HG02852 (cell line): ENCODE measurements around the gene JAZF1.

Experiments
- ATAC-seq: cut with Tn5 transposase; IDR thresholded peaks from one replicate; pipeline ENCODE4 v1.9.1; 2021; ENCODE audit warnings: mild to moderate bottlenecking, moderate library complexity; ENCODE audit not compliant: unreplicated experiment

Gene JAZF1

GRCh38 chr7:28078036-28078901, 102.3 kb downstream of the JAZF1 start:
- no peak for ATAC-seq

GRCh38 chr7:28077616-28078015, 103.0 kb downstream of the JAZF1 start:
- ATAC-seq = no peak

- no peak for ATAC-seq
Observed at GRCh38 chr7:28076423-28077200, 104.0 kb downstream of the JAZF1 start.

GRCh38 chr7:28075674-28076358, 104.8 kb downstream of the JAZF1 start:
- no peak for ATAC-seq

- ATAC-seq = no peak
Observed at GRCh38 chr7:28072876-28073514, 107.6 kb downstream of the JAZF1 start.

- ATAC-seq = no peak
Observed at GRCh38 chr7:28071570-28071969, 109.0 kb downstream of the JAZF1 start.

- no peak for ATAC-seq
Observed at GRCh38 chr7:28070297-28071055, 110.1 kb downstream of the JAZF1 start.

GRCh38 chr7:28069807-28070206, 110.8 kb downstream of the JAZF1 start:
- ATAC-seq = no peak

- no peak for ATAC-seq
Observed at GRCh38 chr7:28069388-28069787, 111.2 kb downstream of the JAZF1 start.

- no peak for ATAC-seq
Observed at GRCh38 chr7:28068811-28069216, 111.8 kb downstream of the JAZF1 start.

GRCh38 chr7:28067171-28067570, 113.4 kb downstream of the JAZF1 start:
- ATAC-seq = no peak

GRCh38 chr7:28065721-28066285, 114.8 kb downstream of the JAZF1 start:
- ATAC-seq = no peak

- ATAC-seq = no peak
Observed at GRCh38 chr7:28065308-28065707, 115.3 kb downstream of the JAZF1 start.

- no peak for ATAC-seq
Observed at GRCh38 chr7:28064437-28064836, 116.2 kb downstream of the JAZF1 start.

- ATAC-seq = peak; percentile 48
Observed at GRCh38 chr7:28062197-28062991, 118.2 kb downstream of the JAZF1 start.

GRCh38 chr7:28061824-28062196, 118.8 kb downstream of the JAZF1 start:
- no peak for ATAC-seq

GRCh38 chr7:28060371-28060950, 120.1 kb downstream of the JAZF1 start:
- ATAC-seq = no peak

- no peak for ATAC-seq
Observed at GRCh38 chr7:28055161-28055544, 125.4 kb downstream of the JAZF1 start.
